Activated CD4-positive, CD25-positive, alpha-beta regulatory T cell (primary cell): ENCODE results near the gene THRB.

Experiments
- DNase-seq, 4 experiments: peaks; one replicate each; lab custom pipeline; 2025; lab: John Stamatoyannopoulos, UW

The THRB gene

DNA sequence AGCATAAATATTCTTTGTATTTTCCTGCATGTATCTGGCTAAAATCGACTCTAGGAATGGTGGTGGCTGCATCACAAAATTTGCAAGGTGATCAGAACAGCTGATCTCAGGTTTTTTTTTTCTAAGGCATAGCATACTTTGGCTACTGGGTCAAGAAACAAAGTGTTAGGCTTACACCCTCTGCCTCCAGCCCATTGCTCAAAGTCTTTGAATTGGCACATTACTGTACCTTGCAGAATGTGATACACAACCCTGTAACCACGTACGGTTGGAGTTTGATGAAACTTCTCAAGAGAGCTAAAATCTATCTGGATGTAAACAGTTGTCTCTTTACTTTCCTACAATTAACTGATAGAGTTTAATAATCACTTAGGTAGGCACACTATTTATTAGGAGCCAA, 188.1 kb downstream of the THRB start:
- no peak for DNase-seq

DNA sequence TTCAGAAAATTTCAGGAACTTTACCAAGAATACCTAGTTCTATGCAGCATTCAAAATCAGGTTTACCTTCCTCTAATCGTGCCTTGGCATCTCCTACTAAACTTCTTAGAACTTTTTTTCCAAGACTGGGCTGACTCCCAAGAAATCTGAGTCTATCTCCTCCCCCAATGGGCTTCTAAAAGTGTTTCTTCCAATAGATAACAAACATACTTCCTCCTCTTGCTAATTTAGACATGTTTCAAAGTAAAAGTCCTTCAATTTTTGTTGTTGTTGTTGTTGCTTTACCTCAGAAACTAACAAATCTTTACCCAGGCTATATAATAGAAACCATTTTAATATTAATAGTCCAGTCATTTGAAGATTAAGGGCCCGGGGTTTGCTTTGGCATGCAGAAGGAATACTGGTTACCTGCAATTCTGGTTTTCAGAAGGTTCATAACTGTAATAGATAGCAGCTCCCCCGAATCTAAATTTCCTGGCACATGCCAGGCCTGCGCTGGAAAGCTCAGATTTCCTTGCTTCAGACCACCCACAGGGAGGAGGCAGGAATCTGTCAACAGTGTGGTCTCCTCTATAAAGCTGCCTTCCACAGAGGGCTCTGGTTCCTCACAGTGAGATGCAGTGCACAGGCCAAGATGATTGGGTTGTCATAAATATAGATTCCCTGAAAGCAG, 188.7 kb downstream of the THRB start:
- DNase-seq: no peak

DNA sequence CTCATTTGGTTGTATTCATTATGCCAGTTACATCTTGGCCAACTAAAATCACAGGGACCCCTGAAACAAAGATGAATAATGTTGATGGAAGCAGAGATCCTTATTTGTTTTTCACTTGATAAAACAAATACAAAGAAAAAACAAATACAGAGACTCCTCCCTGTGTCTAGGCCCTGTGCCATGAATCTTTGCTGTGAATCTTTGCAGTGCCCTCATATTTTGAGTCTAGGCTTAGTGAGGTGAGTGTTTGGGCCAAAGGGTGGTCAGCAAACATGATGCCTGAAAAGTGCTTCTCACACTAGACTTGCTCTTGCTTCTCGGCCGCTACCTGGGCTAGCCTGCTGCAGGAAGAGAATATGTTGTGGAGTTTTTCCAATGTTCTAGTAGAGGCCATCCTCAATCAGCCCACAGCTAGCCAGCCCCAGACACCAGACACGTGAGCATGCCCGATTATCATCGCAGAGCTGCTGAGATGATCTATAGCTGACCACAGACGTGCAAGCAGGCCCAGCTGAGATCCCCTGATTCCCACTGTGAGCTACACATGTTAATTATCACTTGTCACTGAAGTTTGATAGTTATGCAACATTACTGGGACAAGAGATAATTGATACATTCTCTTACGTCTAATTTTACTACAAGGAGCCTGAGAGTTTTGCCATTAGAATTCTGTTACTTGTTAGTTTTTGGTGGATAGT, 191.4 kb downstream of the THRB start:
- no peak for DNase-seq

DNA sequence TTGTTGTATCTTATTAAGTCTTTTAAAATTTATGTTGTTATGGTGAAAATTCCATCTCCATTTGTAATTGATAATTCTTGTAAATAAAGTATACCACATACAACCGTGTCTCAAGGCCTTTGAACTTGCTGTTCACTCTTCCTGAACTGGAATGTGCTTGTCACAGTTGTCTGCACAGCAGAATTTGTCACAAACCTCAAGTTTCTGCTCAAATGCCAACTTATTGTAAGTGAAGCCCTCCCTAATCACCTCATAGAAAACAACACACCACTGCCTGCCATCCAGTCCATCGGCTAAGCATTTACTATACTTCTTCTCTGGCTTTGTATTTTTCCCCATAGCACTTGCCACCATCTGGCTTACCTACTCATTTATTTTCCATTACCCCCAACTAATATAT, 192.3 kb downstream of the THRB start:
- DNase-seq: no peak

DNA sequence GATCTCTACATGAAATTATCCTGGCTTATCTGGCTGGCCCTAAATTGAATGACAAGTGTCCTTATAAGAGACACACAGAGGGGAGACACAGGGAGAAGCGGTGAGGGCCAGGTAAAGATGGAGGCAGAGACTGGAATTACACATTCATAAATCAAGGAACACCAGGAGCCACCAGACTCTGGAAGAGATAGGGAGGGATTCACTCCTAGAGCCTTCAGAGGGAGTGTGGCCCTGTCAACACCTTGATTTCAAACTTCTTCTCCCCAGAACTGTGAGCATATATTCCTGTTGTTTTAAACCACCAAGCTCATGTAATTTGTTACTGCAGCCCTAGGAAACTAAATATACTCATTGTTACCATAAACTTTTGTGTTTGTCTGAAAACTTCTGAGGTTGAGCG, 193.7 kb downstream of the THRB start:
- no peak for DNase-seq

DNA sequence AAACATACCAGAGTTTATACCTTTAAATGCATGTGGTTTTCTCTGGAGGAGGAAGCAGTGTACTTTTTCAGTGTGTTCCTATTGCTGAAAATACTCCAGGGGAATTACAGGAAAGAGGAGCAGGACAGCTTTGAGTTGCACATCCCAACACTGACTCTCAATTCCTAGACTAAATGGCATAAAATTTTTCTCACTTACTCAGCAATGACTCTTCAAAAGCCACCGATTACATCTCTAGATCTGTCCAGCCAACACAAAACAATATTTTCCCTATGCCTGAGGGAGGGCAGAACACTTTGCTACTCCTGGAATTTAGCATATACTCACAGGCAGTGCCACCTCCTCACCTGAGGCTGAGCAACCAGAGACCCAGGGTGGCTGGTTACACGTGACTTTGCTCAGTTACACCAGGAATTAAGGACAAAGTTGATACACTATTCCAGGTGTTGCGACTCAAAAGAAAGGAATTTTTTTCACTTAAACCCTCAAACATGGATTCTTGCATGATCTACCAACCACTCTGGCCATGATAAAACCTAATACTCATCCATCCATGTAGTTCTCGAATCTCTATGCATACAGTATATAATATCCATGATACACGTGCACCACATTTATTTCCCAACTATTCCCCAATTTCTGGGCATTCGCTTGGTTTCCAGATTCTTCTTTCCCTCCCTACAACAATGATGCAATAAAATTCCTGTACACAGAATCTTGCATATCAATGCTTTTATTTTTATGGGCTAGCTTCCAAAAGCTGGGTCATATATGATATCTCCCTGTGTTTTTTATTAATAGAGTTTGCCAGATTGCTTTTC, 194.6 kb downstream of the THRB start:
- no peak for DNase-seq

DNA sequence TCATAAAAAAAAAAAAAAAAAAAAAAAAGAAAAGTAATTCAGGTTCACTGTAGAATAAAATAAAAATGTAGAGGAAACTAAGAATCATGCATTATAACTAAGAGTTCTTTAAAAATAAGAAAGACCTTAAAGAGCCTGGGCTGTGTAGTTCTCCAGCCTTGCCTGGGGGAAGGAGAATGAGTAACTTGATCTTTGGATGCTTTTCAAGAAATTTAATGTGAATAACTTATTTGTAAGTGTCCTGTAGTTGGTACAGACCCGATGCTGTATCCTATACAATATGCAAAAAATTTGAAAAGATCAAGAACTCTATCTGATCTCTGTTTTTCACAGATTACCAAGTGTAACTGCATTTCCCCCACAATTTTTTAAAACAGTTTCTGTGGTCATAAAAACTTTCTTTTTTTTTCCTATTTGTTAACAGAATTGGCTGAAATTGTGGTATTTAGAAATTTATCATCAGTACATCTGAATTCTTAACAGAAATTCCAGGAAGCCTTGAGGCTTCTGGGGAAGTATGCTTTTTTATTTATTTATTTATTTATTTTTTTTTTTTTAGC, 195.3 kb downstream of the THRB start:
- DNase-seq: no peak

DNA sequence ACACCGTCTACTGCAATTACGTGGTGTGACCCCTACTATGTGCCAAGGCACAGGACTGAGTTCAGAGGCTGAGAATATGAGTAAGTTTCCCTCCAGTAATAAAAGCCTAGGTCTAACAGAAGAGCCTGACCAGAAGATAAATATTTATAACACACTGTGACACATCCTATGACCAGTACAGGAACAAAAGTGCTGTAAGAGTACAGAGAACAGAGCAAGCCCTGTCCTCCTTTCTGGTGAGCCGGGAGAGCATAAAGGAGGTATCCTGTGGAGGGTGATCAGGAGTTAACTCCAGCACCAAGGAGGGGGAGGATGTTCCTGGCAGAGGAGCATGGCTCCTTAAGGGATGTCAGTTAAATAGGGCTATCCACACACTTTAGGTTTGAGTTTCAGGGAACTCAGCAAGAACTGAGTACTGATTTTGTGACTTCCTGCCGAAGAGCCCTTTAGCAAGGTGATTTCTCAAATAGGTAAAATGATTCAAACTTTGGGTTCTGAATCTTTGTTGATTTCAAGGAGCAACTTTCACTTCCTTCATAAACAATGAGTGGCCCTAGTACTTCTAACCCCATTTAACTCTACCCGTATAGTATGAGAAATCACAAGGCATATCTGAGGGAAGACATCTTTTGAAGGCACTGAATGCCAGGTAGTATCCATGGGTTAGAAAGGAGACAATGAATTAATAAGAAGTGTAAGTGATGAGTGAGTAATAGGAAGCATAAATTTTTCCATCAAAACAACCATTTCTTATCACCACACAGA, 198.0 kb downstream of the THRB start:
- DNase-seq: no peak

DNA sequence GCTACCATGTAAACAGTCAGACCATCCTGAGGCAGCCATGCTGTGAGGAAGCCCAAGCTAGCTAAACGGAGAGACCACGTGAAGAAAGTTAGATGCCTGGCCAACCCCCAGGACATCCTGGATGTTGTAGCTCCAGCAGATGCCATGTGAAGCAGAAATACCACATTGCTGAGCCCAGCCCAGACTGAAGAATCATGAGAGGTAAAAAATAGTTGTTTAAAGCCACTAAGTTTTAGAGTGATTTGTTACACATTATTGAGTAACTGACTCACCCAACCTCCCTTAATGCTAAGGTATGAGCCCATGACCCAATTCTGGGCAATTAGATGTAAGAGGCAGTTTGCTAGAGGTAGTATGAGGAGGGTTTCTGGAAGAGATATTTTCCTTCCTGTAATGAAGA, 200.5 kb downstream of the THRB start:
- DNase-seq: no peak

DNA sequence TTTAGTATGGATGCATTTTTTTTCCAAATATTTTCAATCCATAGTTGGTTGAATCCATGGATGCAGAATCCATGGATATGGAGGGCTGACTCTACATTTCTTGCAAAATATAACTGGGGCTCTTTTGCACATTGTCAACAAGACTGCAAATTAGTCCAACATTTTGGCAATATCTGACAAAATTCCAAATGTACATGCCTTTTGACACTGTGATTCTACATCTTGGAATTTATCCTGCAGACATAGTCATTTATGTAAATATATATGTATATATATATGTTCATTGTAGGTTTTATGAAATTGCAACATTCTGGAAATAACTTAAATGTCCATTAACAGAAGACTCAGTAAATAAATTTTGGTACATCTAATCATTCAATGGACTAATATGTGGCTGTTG, 203.0 kb downstream of the THRB start:
- no peak for DNase-seq

DNA sequence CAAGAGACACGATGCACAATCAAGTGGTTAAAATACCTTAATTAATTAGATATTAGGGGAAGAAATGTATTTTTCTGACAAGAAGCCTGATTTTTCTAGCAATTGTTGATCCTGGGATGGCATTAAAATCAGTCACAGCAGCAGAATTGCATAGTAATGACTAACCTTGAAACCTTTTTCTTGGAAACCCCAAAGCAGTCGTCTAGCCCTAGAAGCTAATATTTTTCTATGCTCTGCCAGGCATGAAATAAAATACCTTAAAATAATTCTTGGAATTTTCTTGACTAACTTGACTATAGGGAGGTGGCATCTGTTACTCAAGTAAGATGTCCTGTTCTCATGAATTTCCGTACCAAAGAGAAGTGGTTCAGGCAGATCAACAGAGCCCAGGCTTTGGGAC, 204.1 kb downstream of the THRB start:
- no peak for DNase-seq

DNA sequence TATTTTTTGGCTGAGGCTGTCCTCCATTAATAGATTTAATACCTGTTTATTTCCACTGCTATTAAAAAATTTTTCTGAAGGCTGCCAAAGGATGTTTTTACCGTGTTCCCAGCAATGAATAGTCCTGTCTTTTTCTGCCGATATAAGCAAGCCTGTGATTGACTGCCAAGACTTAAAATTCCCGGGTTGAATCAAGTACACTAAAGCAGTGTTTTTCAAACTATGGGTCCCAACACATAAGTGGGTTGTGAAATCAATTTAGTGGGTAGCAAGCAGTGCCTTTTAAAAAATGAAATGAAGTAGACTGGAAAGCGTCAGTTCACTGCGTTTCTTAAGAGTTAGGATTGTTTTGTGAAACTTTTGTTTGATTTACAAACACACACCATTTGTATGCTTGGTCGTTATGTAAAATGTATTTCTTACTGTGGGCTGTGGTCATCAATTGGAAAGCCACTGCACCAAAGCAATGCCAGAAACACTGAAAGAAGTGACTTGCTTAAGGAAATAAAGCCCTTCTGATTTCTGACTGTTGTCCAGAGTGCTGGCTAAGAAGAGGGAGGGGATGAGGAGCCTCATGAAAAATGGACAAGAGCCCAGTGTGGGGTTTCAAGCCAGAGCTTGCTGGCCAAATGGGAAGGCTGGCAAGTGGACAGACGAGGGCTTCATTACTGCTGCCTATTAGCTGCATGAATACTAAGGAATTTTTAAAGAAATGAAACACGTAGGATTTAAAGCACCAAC, 206.0 kb downstream of the THRB start:
- no peak for DNase-seq

DNA sequence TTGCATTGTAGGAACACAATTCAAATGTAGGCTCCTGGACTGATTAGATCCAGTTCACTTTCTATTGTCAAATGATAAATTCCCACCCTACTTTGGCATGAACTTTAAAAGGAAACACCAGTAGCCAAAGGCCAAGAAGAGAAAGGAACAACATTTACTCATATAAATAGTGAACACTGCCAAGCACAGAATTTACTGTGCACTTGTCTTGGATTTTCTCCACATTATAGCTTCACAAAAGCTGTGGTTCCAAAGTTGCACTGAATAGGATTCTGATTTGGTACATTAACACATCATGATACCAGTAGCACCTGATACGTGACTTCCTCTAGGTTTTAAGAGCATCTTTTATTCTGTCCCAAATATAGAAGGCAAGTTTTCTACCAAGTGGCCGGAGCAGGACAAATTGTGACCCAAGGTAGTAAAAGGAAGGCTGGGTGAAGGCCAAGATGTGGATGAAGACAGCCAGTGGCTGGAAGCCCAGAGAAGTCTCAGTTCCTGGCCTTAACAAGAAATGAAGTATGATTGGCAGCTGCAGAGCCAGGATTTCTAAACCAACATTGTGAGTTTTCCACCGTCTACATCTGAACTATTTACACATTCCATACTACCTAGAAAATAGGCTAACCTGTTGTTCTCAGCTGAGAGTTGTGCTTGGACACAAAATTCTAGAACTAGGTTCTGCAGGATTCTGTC, 206.7 kb downstream of the THRB start:
- DNase-seq: no peak

DNA sequence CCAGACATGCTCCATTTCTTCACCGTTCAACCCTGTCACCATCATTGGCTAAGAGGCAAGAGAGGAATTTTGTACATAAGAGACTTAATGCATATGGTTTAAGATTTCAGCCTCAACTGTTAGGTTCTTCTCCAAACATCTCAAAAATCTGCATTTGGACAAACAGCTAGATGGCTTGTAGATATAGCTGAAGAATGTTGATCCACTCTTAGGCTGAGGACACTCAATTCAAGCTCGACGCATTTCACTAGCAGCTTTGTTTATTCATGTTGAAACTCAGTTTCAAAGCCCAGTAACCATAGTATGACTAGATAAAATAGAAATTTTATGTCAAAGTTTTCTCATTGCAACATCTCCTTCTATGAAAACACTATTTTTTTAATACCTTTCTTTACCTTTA, 208.2 kb downstream of the THRB start:
- no peak for DNase-seq

DNA sequence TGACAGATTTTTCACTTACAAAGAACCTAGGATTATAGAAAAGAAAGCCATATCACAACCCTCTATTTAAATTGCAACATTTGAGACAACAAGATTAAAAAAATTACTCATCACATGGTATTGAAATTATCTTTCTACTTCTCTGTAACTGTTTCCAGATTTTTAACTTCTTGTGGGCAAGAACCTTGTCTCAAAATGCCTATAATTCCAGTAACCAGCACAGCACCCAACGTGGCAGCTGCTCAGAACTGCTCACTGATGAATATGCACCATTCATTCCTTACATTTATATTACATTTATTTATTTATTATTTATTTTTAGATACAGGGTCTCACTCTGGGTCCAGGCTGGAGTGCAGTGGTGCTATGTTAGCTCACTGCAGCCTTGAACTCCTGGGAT, 216.1 kb downstream of the THRB start:
- DNase-seq: no peak

DNA sequence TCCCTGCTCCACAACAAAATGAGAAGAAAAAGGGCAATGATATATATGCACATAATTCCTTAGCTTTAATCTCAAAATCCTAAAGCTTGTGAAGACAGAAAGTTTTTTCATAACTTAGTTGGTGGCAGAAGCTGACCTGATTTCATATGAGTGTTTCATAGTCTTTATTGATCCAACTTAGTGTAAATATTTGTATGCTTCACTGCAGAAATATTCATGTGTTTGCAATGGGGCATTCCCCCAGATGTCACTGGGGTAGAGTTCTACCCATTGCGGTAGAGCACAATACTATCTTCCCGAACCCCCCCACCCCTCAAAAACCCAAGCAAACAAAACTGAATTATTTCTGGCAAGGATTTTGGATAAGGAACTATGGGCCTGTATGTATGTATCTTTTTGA, 221.2 kb downstream of the THRB start:
- no peak for DNase-seq

DNA sequence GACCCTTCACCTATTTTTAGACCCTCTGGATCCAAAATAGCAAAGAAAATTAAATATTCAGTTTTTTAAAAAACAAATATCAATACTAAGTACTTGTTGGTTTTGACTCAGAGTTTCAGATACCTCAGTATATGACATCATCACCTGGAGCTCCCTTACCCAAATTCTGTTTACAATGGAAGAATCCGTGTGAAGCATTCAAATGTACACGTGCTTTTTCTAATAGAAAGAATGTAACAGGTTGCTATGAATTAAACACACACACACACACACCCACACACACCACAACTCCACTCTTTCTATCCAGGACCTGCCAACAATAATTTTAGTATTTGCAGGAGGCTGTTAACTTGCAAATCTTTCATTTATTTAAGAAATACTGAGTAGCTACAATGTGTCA, 221.8 kb downstream of the THRB start:
- no peak for DNase-seq

DNA sequence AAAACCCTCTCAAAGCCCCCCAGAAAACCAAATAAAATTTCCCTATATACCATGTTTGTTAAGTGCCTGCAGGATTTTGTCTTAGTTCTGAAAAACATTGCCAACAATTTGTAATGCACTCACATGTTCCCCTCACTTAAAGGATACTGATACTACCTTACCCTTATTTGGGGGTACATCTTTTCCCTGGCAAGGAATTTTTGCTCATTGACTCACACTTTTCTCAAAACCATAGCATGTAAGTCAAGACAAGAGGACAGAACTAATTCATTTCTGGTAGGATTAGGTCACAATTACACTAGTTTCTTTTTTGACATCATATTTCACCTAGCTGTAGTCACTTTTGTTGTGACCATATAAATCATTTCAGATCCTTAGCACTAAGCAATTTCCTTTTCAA, 222.2 kb downstream of the THRB start:
- no peak for DNase-seq

DNA sequence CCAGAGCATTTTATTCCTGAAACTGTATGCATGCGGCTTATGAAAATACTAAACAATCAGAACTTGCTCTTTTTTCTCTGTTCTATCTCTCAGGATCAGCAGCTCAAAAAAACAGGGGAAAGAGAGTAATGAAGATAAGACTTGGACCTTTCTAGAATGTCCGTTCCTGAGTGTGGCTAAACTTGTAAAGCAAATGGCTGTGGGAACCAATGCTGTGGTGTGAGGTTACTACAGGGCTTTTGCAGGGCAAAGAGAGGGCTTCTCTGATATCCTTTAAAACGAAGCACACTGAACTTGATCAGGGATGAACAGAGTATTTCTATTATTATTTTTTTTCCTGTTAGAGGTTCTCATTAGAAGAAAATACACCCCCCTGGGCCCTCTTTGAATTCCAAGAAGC, 223.4 kb downstream of the THRB start:
- no peak for DNase-seq

DNA sequence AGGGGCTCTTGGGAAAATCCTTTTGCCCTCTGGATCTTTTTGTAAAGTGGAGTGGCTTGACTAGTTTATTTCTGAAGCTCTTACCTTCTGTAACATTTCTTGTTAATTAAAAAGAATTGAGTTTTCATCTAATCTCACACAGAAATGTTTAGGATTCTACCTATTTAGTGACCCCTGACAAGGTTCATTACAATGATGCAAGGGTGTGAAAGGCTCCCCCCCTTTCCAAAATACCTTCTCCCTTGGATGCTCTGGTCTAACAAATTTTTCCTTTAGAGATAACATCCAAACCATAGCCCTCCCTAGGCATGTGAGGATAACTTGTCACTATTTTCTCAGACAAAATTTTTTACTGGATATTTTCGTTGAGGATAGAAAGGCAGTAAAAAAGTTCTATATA, 223.9 kb downstream of the THRB start:
- no peak for DNase-seq

DNA sequence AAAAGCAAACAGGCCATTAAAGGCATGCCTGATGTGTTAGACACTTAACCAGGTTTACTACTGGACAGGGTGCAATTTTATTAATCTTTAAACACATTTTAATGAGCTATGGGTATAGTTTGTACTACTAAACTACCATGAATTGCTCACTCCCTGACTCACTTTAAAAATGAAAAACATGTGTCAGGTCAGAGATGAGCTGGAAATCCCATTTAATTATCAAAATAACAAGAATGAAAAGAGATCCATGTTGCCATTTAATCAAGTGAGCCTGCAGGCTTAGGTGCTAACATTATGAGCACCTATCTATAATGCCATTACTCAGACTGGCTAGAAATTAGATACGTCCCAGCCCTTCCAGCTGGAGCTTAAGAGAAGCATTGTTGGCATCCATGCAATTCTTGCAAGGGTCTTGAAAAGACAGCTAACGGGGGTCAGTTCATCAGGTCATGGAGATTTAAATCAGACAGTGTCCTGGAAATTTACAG, 224.4 kb downstream of the THRB start:
- DNase-seq: no peak
